Transverse colon (tissue), 4 donors: ENCODE results near the gene SELPLG. TPM values are rescaled to one million over a fixed set of nuclear protein-coding genes. Genes with fewer than 3 reads are reported as not detected.
A peak's percentile ranks its signal among the peaks of the same experiment; 100 is the strongest.
"Not testable (repeated sequence)": the region's sequence is repeated elsewhere in the genome, so short reads cannot be mapped to it uniquely, and the experiment has no call there.

ENCODE experiments used
- DNase-seq: peaks from one replicate; pipeline ENCODE4 v3.0.0-alpha.2; 2019
- H3K27ac ChIP-seq, 4 donors: fragments of 200-600 bp; sonication (generic); 2 replicates each; pipeline ENCODE4 v1.5.1; 2016 to 2018; ENCODE audit warnings: inconsistent platforms in 4 of 4
- H3K27me3 ChIP-seq: fragments of 200-600 bp; sonication (generic); 2 replicates; pipeline ENCODE4 v1.5.1; 2017; ENCODE audit warnings: inconsistent platforms
- H3K36me3 ChIP-seq, 4 donors: fragments of 200-600 bp; sonication (generic); 2 replicates each; pipeline ENCODE4 v1.5.1; 2017 to 2019; ENCODE audit warnings: inconsistent platforms in 4 of 4
- H3K4me1 ChIP-seq, 4 donors: fragments of 200-600 bp; sonication (generic); 2 replicates each; pipeline ENCODE4 v1.5.1; 2017 to 2020; ENCODE audit warnings: inconsistent platforms in 4 of 4
- H3K4me3 ChIP-seq, 4 donors: fragments of 200-600 bp; sonication (generic); 1 replicate in 1 of 4; 2 replicates in 3 of 4; pipeline versions ENCODE4 v1.5.1 to v1.6.1; 2017 to 2019; ENCODE audit warnings: inconsistent platforms in 4 of 4
- H3K9me3 ChIP-seq, 2 donors: fragments of 200-600 bp; sonication (generic); 2 replicates each; pipeline ENCODE4 v1.5.1; 2017 to 2019; ENCODE audit warnings: inconsistent platforms in 2 of 2
- EP300 ChIP-seq: sonication (generic); formaldehyde crosslinking; IDR thresholded peaks from one replicate; pipeline ENCODE4 v1.6.1; 2017; ENCODE audit warnings: antibody characterized with exemption, low read depth
- POLR2A ChIP-seq: fragments of 450-650 bp; IDR thresholded peaks from one replicate; pipeline ENCODE4 v1.6.1; 2016; ENCODE audit warnings: antibody characterized with exemption, mild to moderate bottlenecking, moderate library complexity
- POLR2AphosphoS5 ChIP-seq, 3 donors: sonication (generic); formaldehyde crosslinking; IDR thresholded peaks; one replicate each; pipeline ENCODE4 v1.6.1; 2016; ENCODE audit warnings: antibody characterized with exemption in 3 of 3
- WGBS, 2 donors: methylation state at CpG; one replicate each; pipeline ENCODE4 v1.1.5; 2018; ENCODE audit warnings: low coverage in 1 of 2; 5-methylcytosine and 5-hydroxymethylcytosine counted together
- in situ Hi-C, 4 donors: fragments of 200-750 bp; cut with MboI; loops; one replicate each; pipeline versions ENCODE4 v1.15.0 to v1.15.1; 2017; ENCODE audit warnings: low sequenced_read_pairs in 3 of 4, low pct_ligation_motif_present in 1 of 4, low pct_unique_long_range_greater_than_20kb in 1 of 4
- intact Hi-C: fragments of 100-400 bp; cut with DNase I; formaldehyde crosslinking; loops from one replicate; pipeline ENCODE4 v1.15.1; 2023; ENCODE audit warnings: low total_unique reads
- small RNA-seq, 4 donors: library from RNA; depleted of rRNA; stranded (forward); fragments of <200 nt; gene quantifications; one replicate each; pipeline ENCODE3, GENCODE V24; 2016
- total RNA-seq, 4 donors: library from RNA; depleted of rRNA; stranded (reverse); fragments of >200 nt; gene quantifications; one replicate each; pipeline ENCODE4 v1.1.0, GENCODE V29; 2016
- TF ChIP-seq, protein P1 (sequence below), 5 experiments: fragments of 200-600 bp in 3 of 5; fragments of 450-650 bp in 2 of 5; sonication (generic) in 3 of 5; IDR thresholded peaks; 1 replicate in 2 of 5; 2 replicates in 3 of 5; pipeline ENCODE4 v1.5.1; 2016 to 2017; ENCODE audit warnings: antibody characterized with exemption in 5 of 5, inconsistent platforms in 3 of 5, mild to moderate bottlenecking in 2 of 5, moderate library complexity in 1 of 5

The SELPLG gene
- total RNA-seq, 4 donors from 2014 or later: 1.6 to 9.4 (median 3.6) TPM

DNA sequence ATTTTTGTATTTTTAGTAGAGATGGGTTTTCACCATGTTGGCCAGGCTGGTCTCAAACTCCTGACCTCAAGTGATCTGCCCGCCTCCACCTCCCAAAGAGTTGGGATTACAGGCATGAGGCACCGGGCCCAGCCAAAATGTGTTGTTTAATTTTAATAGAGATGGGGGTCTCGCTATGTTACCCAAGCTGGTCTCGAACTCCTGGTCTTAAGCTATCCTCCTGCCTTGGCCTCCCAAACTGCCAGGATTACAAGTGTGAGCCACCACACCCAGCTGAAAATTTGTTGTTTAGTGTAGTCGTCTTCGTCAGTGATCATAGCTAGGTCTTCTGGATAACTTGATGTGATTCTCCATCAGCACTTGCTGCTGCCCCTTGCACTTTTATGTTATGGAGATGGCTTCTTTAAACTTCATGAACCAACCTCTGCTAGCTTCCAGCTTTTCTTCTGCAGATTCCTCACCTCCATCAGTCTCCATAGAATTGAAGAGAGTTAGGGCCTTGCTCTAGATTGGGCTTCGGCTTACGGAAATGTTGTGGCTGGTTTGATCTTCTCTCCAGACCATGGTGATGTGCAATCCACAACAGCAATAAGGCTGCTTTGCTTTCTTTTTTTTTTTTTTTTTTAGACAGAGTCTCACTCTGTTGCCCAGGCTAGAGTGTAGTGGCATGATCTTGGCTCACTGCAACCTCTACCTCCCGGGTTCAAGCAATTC is 58.3 kb downstream of the SELPLG start:
- Histone ChIP-seq H3K27me3 (no peaks in the 10 kb centered on the region), H3K27ac (no peak overlapping the region), H3K4me3 (no peak overlapping the region), H3K9me3 (no peaks in the 10 kb centered on the region), H3K36me3 (no peaks in the 10 kb centered on the region), H3K4me1 (peaks cover 3 to 17% (median 6%) of the 10 kb centered on the region in 4 donors)
- in situ Hi-C loops (no loop called here), intact Hi-C loops (no loop called here)
- TF ChIP-seq POLR2A: no peak
- TF ChIP-seq, protein P1, sequence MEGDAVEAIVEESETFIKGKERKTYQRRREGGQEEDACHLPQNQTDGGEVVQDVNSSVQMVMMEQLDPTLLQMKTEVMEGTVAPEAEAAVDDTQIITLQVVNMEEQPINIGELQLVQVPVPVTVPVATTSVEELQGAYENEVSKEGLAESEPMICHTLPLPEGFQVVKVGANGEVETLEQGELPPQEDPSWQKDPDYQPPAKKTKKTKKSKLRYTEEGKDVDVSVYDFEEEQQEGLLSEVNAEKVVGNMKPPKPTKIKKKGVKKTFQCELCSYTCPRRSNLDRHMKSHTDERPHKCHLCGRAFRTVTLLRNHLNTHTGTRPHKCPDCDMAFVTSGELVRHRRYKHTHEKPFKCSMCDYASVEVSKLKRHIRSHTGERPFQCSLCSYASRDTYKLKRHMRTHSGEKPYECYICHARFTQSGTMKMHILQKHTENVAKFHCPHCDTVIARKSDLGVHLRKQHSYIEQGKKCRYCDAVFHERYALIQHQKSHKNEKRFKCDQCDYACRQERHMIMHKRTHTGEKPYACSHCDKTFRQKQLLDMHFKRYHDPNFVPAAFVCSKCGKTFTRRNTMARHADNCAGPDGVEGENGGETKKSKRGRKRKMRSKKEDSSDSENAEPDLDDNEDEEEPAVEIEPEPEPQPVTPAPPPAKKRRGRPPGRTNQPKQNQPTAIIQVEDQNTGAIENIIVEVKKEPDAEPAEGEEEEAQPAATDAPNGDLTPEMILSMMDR (IDR thresholded peaks at IDR 0.05): no peak
- no peak for TF ChIP-seq POLR2AphosphoS5 (IDR thresholded peaks at IDR 0.05)
- TF ChIP-seq EP300: no peak
- peak; percentile 1 for DNase-seq
- 83 to 93% methylated on average over 3 to 9 of the region's 9 CpGs for WGBS, 2 donors

DNA sequence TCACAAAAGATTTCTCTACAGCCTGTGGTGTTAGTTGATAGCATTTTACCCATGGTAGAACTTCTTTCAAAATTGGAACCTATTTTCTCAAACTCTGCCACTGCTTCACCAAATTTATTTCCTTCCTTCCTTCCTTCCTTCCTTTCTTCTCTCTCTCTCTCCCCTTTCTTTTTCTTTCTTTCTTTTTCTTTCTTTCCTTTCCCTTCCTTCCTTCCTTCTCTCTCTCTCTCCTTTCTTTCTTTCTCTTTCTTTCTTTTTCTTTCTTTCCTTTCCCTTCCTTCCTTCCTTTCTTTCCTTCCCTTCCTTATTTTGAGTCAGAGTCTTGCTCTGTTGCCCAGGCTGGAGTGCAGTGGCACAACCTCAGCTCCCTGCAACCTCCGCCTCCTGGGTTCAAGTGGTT is 59.4 kb downstream of the SELPLG start:
- H3K4me1 ChIP-seq: peaks cover 3 to 17% (median 6%) of the 10 kb centered on the region in 4 donors
- in situ Hi-C loops: loop anchor here in 3 of 4 donors (5.0 to 25.0 kb wide), 2 partner anchors 38 to 513 kb away; partner anchors contain the start of genes ALKBH2 (in 2 of the 3) and UNG (in 2 of the 3)
- H3K27ac ChIP-seq, DNase-seq, H3K4me3 ChIP-seq, H3K36me3 ChIP-seq, H3K27me3 ChIP-seq, intact Hi-C loops, H3K9me3 ChIP-seq: not testable (repeated sequence)
- 100% methylated on average over 1 of the region's 1 CpG; no CpG with 5 or more reads in 1 of the 2 donors for WGBS, 2 donors

DNA sequence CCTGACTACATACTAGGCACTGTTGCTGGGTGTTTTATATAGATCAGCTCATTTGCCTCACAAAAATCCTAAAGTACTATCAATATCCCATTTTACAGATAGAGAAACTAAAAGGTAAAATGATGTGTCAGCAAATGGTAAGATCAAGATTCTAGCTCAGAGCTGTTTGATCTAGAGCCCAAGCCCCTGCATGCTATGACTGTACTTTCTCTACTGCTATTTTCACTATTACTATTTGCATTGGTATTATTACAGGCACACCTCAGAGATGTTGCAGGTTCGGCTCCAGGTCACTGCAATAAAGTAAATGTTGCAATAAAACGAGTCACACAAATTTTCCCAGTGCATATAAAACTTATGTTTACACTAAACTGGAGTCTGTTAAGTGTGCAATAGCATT is 60.4 kb downstream of the SELPLG start:
- H3K27me3 ChIP-seq: no peaks in the 10 kb centered on the region
- DNase-seq: no peak
- intact Hi-C loops: no loop called here
- peaks cover 0 to 12% (median 0%) of the 10 kb centered on the region in 4 donors for H3K36me3 ChIP-seq
- no peak overlapping the region for H3K27ac ChIP-seq
- no peaks in the 10 kb centered on the region for H3K9me3 ChIP-seq
- 27% methylated on average over 2 of the region's 2 CpGs; no CpG with 5 or more reads in 1 of the 2 donors for WGBS, 2 donors
- peaks cover 3 to 23% (median 6%) of the 10 kb centered on the region in 4 donors for H3K4me1 ChIP-seq
- in situ Hi-C loops: loop anchor here in 3 of 4 donors (5.0 to 25.0 kb wide), 2 partner anchors 39 to 514 kb away; partner anchors contain the start of genes ALKBH2 (in 2 of the 3) and UNG (in 2 of the 3)
- TF ChIP-seq POLR2A (no peak), POLR2AphosphoS5 (IDR thresholded peaks at IDR 0.05) (no peak), EP300 (no peak)
- TF ChIP-seq, protein P1 (IDR thresholded peaks at IDR 0.05): no peak
- H3K4me3 ChIP-seq: no peak overlapping the region

DNA sequence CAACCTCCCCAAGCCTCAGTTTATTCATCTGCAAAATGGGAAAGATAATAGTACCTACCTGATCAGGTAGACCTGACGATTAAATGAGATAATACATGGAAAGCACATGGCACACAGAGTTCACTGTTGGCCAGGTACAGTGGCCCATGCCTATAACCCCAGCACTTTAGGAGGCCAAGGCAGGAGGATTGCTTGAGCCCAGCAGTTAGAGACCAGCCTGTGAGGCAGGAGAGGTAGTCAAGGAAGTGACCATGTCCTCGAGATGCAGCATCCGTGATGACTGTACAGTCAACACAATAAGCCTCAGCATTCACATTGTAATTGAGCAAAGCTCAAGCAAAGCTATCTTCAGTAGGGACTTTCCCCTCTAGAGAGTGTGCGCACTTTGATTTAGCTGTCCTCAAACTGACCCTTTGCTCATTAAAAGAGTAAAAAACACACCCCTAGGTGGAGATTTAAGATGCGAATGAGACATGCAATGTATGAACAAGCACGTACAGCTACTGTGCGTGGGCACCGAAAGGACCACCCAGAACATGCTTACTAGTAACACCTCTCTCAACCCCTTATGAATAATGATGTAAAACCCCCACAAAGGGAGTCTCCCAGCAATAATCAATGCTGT is 61.4 kb downstream of the SELPLG start:
- Histone ChIP-seq H3K9me3 (no peaks in the 10 kb centered on the region), H3K4me1 (peaks cover 3 to 33% (median 6%) of the 10 kb centered on the region in 4 donors), H3K4me3 (no peak overlapping the region), H3K27ac (no peak overlapping the region), H3K36me3 (peaks cover 0 to 18% (median 5%) of the 10 kb centered on the region in 4 donors), H3K27me3 (no peaks in the 10 kb centered on the region)
- intact Hi-C loops (no loop called here), in situ Hi-C loops (loop anchor here in 3 of 4 donors (5.0 to 25.0 kb wide), 2 partner anchors 40 to 515 kb away; partner anchors contain the start of genes ALKBH2 (in 2 of the 3) and UNG (in 2 of the 3))
- whole genome bisulfite sequencing, 2 donors: 29 to 39% methylated on average over 4 to 8 of the region's 8 CpGs
- TF ChIP-seq EP300 (no peak), POLR2A (no peak), POLR2AphosphoS5 (IDR thresholded peaks at IDR 0.05) (no peak)
- TF ChIP-seq, protein P1 (IDR thresholded peaks at IDR 0.05): no peak
- no peak for DNase-seq

Small RNAs within 50 kb of the gene (small RNA-seq; reads per million reads assigned to genes)
- 0 reads per million in 4 donors for gene RNU7-169P

Other genes with a start within 250 kb of the SELPLG start
- 1 to 10 TPM; 1.1 to 9.6 (median 6.2) TPM for gene FICD, start 118.6 kb downstream of the SELPLG start, total RNA-seq
- 100 to 1,000 TPM in 1 of 4 donors, 10 to 100 TPM in 3; 25.3 to 177 (median 77.4) TPM for gene SART3, start 72.7 kb downstream of the SELPLG start, total RNA-seq
- 100 to 1,000 TPM; 113 to 155 (median 130) TPM for gene ISCU, start 71.3 kb downstream of the SELPLG start, total RNA-seq
- gene TMEM119, start 35.8 kb downstream of the SELPLG start, total RNA-seq: 10 to 100 TPM in 2 of 4 donors, 1 to 10 TPM in 2; 3.3 to 18.3 (median 9.7) TPM
- 100 to 1,000 TPM in 3 of 4 donors, 10 to 100 TPM in 1; 68.1 to 153 (median 128) TPM for gene CORO1C, start 97.6 kb upstream of the SELPLG start, total RNA-seq
- gene SSH1, start 223.7 kb upstream of the SELPLG start, total RNA-seq: 10 to 100 TPM; 15.0 to 39.0 (median 18.9) TPM
- 1 to 10 TPM in 3 of 4 donors, not detected in 1; 3.7 to 7.1 (median 4.4) TPM for gene DAO, start 246.2 kb upstream of the SELPLG start, total RNA-seq